ENCODE data around the gene PLEKHG3. TPM values are rescaled to one million over a fixed set of nuclear protein-coding genes. Genes with fewer than 3 reads are reported as not detected.

Gene PLEKHG3
- total and polyA plus RNA-seq, 2 experiments from 2014 or later: 23.0 to 83.1 TPM

DNA sequence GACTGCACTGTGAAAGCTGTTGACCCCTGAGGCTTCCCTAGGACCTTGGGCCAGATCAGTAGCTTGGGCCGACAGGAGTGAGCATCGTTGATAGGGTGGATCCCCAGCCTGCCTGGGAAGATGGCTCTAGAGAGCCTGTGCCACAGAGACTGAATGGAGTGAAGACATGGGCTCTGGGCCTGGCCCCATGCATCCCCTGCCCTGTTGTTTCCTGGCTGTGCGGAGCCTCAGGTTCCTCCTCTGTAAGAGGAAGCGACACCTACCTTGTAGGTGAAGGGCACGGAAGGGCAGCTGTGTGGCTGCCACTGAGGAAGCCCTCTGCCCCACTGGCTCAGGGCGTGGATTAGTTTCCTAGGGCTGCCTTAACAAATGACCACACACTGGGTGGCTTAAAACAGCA, 23.9 kb downstream of the PLEKHG3 start (continued):
- TF ChIP-seq, protein P1, sequence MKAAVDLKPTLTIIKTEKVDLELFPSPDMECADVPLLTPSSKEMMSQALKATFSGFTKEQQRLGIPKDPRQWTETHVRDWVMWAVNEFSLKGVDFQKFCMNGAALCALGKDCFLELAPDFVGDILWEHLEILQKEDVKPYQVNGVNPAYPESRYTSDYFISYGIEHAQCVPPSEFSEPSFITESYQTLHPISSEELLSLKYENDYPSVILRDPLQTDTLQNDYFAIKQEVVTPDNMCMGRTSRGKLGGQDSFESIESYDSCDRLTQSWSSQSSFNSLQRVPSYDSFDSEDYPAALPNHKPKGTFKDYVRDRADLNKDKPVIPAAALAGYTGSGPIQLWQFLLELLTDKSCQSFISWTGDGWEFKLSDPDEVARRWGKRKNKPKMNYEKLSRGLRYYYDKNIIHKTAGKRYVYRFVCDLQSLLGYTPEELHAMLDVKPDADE (IDR thresholded peaks at IDR 0.05): no peak
- TF ChIP-seq POLR2AphosphoS5 (IDR thresholded peaks at IDR 0.05; ENCODE audit: low read depth): no peak
- no peak for TF ChIP-seq JUNB (IDR thresholded peaks at IDR 0.05; ENCODE audit: unreplicated experiment)
- no peak for TF ChIP-seq STAT1 (IDR thresholded peaks at IDR 0.05; ENCODE audit: unreplicated experiment)
- no peak for TF ChIP-seq EZH2phosphoT487 (IDR thresholded peaks at IDR 0.05; ENCODE audit: unreplicated experiment)
- TF ChIP-seq, protein P2, sequence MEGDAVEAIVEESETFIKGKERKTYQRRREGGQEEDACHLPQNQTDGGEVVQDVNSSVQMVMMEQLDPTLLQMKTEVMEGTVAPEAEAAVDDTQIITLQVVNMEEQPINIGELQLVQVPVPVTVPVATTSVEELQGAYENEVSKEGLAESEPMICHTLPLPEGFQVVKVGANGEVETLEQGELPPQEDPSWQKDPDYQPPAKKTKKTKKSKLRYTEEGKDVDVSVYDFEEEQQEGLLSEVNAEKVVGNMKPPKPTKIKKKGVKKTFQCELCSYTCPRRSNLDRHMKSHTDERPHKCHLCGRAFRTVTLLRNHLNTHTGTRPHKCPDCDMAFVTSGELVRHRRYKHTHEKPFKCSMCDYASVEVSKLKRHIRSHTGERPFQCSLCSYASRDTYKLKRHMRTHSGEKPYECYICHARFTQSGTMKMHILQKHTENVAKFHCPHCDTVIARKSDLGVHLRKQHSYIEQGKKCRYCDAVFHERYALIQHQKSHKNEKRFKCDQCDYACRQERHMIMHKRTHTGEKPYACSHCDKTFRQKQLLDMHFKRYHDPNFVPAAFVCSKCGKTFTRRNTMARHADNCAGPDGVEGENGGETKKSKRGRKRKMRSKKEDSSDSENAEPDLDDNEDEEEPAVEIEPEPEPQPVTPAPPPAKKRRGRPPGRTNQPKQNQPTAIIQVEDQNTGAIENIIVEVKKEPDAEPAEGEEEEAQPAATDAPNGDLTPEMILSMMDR (conservative IDR thresholded peaks at IDR 0.05; ENCODE audit: low read depth in 2 of 2): no peak
- no peak for TF ChIP-seq ZNF114 (CRISPR knock-in tag; IDR thresholded peaks at IDR 0.05)
- no peak for TF ChIP-seq EZH2 (IDR thresholded peaks at IDR 0.05; ENCODE audit: low read depth, unreplicated experiment)

DNA sequence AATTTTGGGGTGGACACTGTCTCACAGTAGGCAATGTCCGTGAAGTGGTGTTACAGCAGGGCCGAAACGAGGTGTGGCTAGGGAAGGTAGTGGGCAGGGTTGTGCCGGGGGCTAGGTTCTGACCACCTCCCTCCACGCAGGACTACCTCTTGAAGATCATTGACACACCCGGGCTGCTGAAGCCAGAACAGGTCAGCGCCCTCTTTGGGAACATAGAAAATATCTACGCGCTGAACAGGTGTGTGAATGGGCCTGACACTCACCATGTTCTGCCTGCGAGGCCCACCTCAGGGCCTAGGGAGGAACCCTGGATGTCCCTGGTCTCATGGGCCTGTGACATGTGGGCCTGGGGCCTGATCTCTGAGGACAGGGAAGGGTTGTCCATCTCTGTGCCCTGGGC, 24.6 kb downstream of the PLEKHG3 start:
- peaks cover 25% of the 10 kb centered on the region for H3K4me1 ChIP-seq (ENCODE audit: insufficient read depth)
- no peaks in the 10 kb centered on the region for H3K27me3 ChIP-seq (ENCODE audit: insufficient read depth)
- peaks cover 42% of the 10 kb centered on the region for H3K79me2 ChIP-seq (replicated peaks; ENCODE audit: insufficient read depth)
- 0 out of 2 replicates have a peak, but pooled peaks cover 2% of the 10 kb centered on the region for H3F3A ChIP-seq (replicated peaks; ENCODE audit: low read depth)
- peaks cover 18% of the 10 kb centered on the region for H3K27me3 Mint-ChIP-seq (ENCODE audit: insufficient read depth, low read depth, poor library complexity)
- H3K36me3 Mint-ChIP-seq (ENCODE audit: low read depth): peaks cover 66% of the 10 kb centered on the region
- ATAC-seq (no peak), DNase-seq (ENCODE audit: low spot score) (no peak)
- H3K9me2 ChIP-seq (ENCODE audit: insufficient read depth): no peaks in the 10 kb centered on the region
- H3K4me2 ChIP-seq: no peak overlapping the region
- no peaks in the 10 kb centered on the region for H3K9me3 Mint-ChIP-seq
- H3K4me3 ChIP-seq: no peak overlapping the region
- H3K27ac ChIP-seq (ENCODE audit: low read depth): no peak overlapping the region
- H3K4me3 Mint-ChIP-seq: no peak overlapping the region
- H3K27ac Mint-ChIP-seq: no peak overlapping the region
- H4K20me1 ChIP-seq (replicated peaks; ENCODE audit: insufficient read depth): peaks cover 32% of the 10 kb centered on the region
- H2AFZ ChIP-seq: no peak overlapping the region
- H3K36me3 ChIP-seq (ENCODE audit: insufficient read depth): no peaks in the 10 kb centered on the region; the same call in 1 of the 2 replicates
- peaks cover 50% of the 10 kb centered on the region for H3K4me1 Mint-ChIP-seq
- no peak for TF ChIP-seq ZNF331 (CRISPR knock-in tag; IDR thresholded peaks at IDR 0.05; ENCODE audit: low read depth)
- TF ChIP-seq, protein P3, sequence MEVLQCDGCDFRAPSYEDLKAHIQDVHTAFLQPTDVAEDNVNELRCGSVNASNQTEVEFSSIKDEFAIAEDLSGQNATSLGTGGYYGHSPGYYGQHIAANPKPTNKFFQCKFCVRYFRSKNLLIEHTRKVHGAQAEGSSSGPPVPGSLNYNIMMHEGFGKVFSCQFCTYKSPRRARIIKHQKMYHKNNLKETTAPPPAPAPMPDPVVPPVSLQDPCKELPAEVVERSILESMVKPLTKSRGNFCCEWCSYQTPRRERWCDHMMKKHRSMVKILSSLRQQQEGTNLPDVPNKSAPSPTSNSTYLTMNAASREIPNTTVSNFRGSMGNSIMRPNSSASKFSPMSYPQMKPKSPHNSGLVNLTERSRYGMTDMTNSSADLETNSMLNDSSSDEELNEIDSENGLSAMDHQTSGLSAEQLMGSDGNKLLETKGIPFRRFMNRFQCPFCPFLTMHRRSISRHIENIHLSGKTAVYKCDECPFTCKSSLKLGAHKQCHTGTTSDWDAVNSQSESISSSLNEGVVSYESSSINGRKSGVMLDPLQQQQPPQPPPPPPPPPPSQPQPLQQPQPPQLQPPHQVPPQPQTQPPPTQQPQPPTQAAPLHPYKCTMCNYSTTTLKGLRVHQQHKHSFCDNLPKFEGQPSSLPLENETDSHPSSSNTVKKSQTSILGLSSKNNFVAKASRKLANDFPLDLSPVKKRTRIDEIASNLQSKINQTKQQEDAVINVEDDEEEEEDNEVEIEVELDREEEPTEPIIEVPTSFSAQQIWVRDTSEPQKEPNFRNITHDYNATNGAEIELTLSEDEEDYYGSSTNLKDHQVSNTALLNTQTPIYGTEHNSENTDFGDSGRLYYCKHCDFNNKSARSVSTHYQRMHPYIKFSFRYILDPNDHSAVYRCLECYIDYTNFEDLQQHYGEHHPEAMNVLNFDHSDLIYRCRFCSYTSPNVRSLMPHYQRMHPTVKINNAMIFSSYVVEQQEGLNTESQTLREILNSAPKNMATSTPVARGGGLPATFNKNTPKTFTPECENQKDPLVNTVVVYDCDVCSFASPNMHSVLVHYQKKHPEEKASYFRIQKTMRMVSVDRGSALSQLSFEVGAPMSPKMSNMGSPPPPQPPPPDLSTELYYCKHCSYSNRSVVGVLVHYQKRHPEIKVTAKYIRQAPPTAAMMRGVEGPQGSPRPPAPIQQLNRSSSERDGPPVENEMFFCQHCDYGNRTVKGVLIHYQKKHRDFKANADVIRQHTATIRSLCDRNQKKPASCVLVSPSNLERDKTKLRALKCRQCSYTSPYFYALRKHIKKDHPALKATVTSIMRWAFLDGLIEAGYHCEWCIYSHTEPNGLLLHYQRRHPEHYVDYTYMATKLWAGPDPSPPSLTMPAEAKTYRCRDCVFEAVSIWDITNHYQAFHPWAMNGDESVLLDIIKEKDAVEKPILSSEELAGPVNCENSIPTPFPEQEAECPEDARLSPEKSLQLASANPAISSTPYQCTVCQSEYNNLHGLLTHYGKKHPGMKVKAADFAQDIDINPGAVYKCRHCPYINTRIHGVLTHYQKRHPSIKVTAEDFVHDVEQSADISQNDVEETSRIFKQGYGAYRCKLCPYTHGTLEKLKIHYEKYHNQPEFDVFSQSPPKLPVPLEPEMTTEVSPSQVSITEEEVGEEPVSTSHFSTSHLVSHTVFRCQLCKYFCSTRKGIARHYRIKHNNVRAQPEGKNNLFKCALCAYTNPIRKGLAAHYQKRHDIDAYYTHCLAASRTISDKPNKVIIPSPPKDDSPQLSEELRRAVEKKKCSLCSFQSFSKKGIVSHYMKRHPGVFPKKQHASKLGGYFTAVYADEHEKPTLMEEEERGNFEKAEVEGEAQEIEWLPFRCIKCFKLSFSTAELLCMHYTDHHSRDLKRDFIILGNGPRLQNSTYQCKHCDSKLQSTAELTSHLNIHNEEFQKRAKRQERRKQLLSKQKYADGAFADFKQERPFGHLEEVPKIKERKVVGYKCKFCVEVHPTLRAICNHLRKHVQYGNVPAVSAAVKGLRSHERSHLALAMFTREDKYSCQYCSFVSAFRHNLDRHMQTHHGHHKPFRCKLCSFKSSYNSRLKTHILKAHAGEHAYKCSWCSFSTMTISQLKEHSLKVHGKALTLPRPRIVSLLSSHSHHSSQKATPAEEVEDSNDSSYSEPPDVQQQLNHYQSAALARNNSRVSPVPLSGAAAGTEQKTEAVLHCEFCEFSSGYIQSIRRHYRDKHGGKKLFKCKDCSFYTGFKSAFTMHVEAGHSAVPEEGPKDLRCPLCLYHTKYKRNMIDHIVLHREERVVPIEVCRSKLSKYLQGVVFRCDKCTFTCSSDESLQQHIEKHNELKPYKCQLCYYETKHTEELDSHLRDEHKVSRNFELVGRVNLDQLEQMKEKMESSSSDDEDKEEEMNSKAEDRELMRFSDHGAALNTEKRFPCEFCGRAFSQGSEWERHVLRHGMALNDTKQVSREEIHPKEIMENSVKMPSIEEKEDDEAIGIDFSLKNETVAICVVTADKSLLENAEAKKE (CRISPR knock-in tag; IDR thresholded peaks at IDR 0.05): no peak
- no peak for TF ChIP-seq EZH2 (IDR thresholded peaks at IDR 0.05; ENCODE audit: low read depth, unreplicated experiment)
- TF ChIP-seq EZH2phosphoT487 (IDR thresholded peaks at IDR 0.05; ENCODE audit: unreplicated experiment): no peak
- TF ChIP-seq JUNB (IDR thresholded peaks at IDR 0.05; ENCODE audit: unreplicated experiment): no peak
- no peak for TF ChIP-seq NANOG (IDR thresholded peaks at IDR 0.05; ENCODE audit: borderline replicate concordance)
- no peak for TF ChIP-seq CREB1 (CRISPR knock-in tag; IDR thresholded peaks at IDR 0.05; ENCODE audit: low read depth)
- TF ChIP-seq, protein P4, sequence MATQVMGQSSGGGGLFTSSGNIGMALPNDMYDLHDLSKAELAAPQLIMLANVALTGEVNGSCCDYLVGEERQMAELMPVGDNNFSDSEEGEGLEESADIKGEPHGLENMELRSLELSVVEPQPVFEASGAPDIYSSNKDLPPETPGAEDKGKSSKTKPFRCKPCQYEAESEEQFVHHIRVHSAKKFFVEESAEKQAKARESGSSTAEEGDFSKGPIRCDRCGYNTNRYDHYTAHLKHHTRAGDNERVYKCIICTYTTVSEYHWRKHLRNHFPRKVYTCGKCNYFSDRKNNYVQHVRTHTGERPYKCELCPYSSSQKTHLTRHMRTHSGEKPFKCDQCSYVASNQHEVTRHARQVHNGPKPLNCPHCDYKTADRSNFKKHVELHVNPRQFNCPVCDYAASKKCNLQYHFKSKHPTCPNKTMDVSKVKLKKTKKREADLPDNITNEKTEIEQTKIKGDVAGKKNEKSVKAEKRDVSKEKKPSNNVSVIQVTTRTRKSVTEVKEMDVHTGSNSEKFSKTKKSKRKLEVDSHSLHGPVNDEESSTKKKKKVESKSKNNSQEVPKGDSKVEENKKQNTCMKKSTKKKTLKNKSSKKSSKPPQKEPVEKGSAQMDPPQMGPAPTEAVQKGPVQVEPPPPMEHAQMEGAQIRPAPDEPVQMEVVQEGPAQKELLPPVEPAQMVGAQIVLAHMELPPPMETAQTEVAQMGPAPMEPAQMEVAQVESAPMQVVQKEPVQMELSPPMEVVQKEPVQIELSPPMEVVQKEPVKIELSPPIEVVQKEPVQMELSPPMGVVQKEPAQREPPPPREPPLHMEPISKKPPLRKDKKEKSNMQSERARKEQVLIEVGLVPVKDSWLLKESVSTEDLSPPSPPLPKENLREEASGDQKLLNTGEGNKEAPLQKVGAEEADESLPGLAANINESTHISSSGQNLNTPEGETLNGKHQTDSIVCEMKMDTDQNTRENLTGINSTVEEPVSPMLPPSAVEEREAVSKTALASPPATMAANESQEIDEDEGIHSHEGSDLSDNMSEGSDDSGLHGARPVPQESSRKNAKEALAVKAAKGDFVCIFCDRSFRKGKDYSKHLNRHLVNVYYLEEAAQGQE (IDR thresholded peaks at IDR 0.05; ENCODE audit: unreplicated experiment): no peak
- TF ChIP-seq STAT1 (IDR thresholded peaks at IDR 0.05; ENCODE audit: unreplicated experiment): no peak
- TF ChIP-seq POLR2AphosphoS5 (IDR thresholded peaks at IDR 0.05; ENCODE audit: low read depth): no peak
